Peyer's patch (tissue), 4 donors: ENCODE data around the gene NBDY. TPM values are rescaled to one million over a fixed set of nuclear protein-coding genes. Genes with fewer than 3 reads are reported as not detected.
"Not testable (repeated sequence)": the region's sequence is repeated elsewhere in the genome, so short reads cannot be mapped to it uniquely, and the experiment has no call there.

Experiments used
- DNase-seq, 3 donors: peaks; one replicate each; pipeline ENCODE4 v3.0.0-alpha.2; 2017 to 2019
- H3K27ac ChIP-seq, 4 donors: fragments of 200-600 bp; sonication (generic); one replicate each; pipeline ENCODE4 v1.5.1; 2016 to 2019
- H3K27me3 ChIP-seq, 2 donors: fragments of 200-600 bp; sonication (generic); one replicate each; pipeline ENCODE4 v1.5.1; 2019
- H3K36me3 ChIP-seq, 3 donors: fragments of 200-600 bp; sonication (generic); one replicate each; pipeline ENCODE4 v1.5.1; 2016 to 2019
- H3K4me1 ChIP-seq, 4 donors: fragments of 200-600 bp; sonication (generic); one replicate each; pipeline ENCODE4 v1.5.1; 2016 to 2019
- H3K4me3 ChIP-seq, 4 donors: fragments of 200-600 bp; sonication (generic); 1 replicate in 3 of 4; 2 replicates in 1 of 4; pipeline ENCODE4 v1.5.1; 2016 to 2019; ENCODE audit warnings: mild to moderate bottlenecking in 1 of 4
- H3K9me3 ChIP-seq, 4 donors: fragments of 200-600 bp; sonication (generic); one replicate each; pipeline ENCODE4 v1.5.1; 2016 to 2019; ENCODE audit warnings: mild to moderate bottlenecking in 1 of 4
- POLR2A ChIP-seq, 2 donors: fragments of 450-650 bp; IDR thresholded peaks; one replicate each; pipeline ENCODE4 v1.5.1; 2017; ENCODE audit warnings: antibody characterized with exemption in 2 of 2, mild to moderate bottlenecking in 2 of 2, moderate library complexity in 2 of 2
- total RNA-seq, 4 donors: library from RNA; depleted of rRNA; stranded (reverse); fragments of >200 nt; gene quantifications; one replicate each; pipeline ENCODE4 v1.1.0, GENCODE V29; 2016
- TF ChIP-seq, protein P1 (sequence below), 6 experiments: fragments of 450-650 bp in 4 of 6; fragments of 200-600 bp in 2 of 6; sonication (generic) in 1 of 6; IDR thresholded peaks; one replicate each; pipeline ENCODE4 v1.5.1; 2017 to 2019; ENCODE audit warnings: antibody characterized with exemption in 6 of 6, mild to moderate bottlenecking in 3 of 6, moderate library complexity in 1 of 6

Gene NBDY
- total RNA-seq, 4 donors from 2014 or later = 9.1 to 14.0 (median 12.7) TPM

DNA sequence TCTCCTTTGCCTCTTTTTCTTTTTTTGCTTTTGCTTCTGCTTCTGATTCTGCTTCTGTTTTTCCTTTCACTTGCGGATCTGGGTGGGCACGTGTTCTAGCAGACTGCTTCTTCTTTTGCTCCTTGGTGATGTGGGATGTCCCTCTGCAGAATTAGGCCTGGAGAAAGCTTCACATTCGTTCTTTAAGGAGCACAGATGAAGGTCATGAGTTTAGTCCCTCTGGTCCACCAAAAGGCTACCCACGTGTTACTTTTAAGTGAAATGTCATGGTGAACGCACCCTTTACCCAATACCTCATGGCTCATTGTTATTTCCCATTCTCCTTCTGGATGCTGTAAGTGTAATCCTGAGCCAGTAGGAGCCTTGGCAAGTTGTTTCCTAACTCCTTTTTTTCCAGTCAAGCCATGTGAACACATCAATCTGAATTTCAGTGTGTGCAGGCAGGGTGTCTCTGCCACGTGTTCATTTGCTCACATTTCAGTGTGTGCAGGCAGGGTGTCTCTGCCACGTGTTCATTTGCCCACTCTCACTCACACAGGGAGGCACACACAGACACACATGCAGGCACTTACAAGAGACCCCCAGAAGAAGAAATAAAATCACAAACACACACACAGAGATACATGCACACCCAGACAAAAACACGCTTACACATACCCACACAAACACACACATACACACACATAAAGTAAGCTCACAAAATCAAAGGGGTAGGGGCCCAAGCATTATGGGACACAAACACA, 36.9 kb downstream of the NBDY start:
- peak in 2 of 3 donors; percentile 52 to 61 for DNase-seq
- peak overlapping the region in 2 of 4 donors; percentile 17 to 84 for H3K27ac ChIP-seq

GRCh38 chrX:56766554-56767347, 37.7 kb downstream of the NBDY start:
- peak in 2 of 3 donors; percentile 17 to 48 for DNase-seq
- TF ChIP-seq, protein P1, sequence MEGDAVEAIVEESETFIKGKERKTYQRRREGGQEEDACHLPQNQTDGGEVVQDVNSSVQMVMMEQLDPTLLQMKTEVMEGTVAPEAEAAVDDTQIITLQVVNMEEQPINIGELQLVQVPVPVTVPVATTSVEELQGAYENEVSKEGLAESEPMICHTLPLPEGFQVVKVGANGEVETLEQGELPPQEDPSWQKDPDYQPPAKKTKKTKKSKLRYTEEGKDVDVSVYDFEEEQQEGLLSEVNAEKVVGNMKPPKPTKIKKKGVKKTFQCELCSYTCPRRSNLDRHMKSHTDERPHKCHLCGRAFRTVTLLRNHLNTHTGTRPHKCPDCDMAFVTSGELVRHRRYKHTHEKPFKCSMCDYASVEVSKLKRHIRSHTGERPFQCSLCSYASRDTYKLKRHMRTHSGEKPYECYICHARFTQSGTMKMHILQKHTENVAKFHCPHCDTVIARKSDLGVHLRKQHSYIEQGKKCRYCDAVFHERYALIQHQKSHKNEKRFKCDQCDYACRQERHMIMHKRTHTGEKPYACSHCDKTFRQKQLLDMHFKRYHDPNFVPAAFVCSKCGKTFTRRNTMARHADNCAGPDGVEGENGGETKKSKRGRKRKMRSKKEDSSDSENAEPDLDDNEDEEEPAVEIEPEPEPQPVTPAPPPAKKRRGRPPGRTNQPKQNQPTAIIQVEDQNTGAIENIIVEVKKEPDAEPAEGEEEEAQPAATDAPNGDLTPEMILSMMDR (IDR thresholded peaks at IDR 0.05) = no peak
- no peak for TF ChIP-seq POLR2A (IDR thresholded peaks at IDR 0.05)
- peak overlapping the region in 2 of 4 donors; percentile 66 to 76 for H3K27ac ChIP-seq
- H3K27me3 ChIP-seq = no peaks in the 10 kb centered on the region
- peaks cover 0 to 12% (median 0%) of the 10 kb centered on the region in 4 donors for H3K4me1 ChIP-seq
- H3K4me3 ChIP-seq = peak overlapping the region in 2 of 4 donors; percentile 53 to 69
- H3K36me3 ChIP-seq = no peaks in the 10 kb centered on the region
- H3K9me3 ChIP-seq = no peaks in the 10 kb centered on the region

More for the DNA sequence above, 36.9 kb downstream of the NBDY start:
- Histone ChIP-seq H3K9me3 (no peaks in the 10 kb centered on the region), H3K4me1 (peaks cover 0 to 12% (median 0%) of the 10 kb centered on the region in 4 donors), H3K36me3 (no peaks in the 10 kb centered on the region), H3K4me3 (no peak overlapping the region), H3K27me3 (no peaks in the 10 kb centered on the region)
- TF ChIP-seq POLR2A (IDR thresholded peaks at IDR 0.05) = no peak
- TF ChIP-seq, protein P1 (IDR thresholded peaks at IDR 0.05) = no peak

- TF ChIP-seq, protein P1 (IDR thresholded peaks at IDR 0.05) = peak in 1 of 6 experiments; percentile 41
- H3K27me3 ChIP-seq, H3K36me3 ChIP-seq, H3K9me3 ChIP-seq: not testable (repeated sequence)
- DNase-seq = peak in 2 of 3 donors; percentile 17 to 62
- peak overlapping the region in 2 of 4 donors; percentile 53 to 69 for H3K4me3 ChIP-seq
- H3K4me1 ChIP-seq = peaks cover 0 to 12% (median 0%) of the 10 kb centered on the region in 4 donors
- peak overlapping the region in 2 of 4 donors; percentile 66 to 76 for H3K27ac ChIP-seq
Measured at GRCh38 chrX:56767348-56768119, 38.5 kb downstream of the NBDY start.

- H3K27ac ChIP-seq, H3K27me3 ChIP-seq, H3K9me3 ChIP-seq, H3K4me1 ChIP-seq, H3K4me3 ChIP-seq, DNase-seq, H3K36me3 ChIP-seq: not testable (repeated sequence)
Measured at GRCh38 chrX:56768120-56768660, 39.1 kb downstream of the NBDY start.

DNA sequence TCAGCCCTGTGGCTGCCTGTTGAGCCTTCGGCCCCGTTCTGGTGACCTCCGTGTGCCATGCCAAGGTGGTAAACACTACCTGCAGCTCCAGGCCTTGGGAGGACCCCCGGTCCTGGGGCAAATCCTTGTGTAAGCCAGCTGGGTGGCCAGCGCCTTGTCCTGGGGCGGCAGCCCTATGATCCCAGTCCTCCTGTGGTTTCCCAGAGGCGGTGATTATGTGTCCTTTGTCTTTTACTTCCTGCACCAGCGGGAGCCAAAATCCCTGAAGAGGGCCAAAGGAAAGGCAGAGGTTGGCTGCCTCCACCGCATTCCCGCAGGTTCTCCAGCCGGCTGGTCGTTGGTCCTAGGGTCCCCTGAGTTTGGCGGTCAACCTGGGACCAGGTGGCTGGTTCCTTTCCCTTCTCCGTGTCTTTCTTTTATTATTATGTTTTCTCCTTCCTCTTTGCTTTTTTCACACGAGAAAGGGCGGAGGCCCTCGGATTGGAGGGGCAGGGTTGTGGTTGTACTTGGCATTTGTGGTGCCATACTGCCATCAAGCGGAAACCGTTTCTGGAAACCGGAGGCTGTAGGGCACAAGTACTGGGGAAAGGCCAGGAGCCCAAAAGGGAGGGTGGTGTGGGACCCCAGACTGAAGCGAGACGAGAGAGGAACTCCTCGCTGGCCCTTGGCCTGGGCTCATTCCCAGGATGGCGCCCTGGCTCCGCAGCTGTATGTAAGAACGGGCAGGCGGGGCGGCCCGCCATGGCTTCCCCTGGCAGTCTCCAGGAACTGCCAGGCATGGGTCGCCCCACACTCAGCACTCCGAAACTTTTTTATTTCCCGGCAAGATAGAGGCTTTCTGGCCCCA, 43.9 kb downstream of the NBDY start:
- not testable (repeated sequence) for DNase-seq, H3K9me3 ChIP-seq, H3K4me3 ChIP-seq, H3K4me1 ChIP-seq, H3K27ac ChIP-seq, H3K36me3 ChIP-seq, H3K27me3 ChIP-seq

DNA sequence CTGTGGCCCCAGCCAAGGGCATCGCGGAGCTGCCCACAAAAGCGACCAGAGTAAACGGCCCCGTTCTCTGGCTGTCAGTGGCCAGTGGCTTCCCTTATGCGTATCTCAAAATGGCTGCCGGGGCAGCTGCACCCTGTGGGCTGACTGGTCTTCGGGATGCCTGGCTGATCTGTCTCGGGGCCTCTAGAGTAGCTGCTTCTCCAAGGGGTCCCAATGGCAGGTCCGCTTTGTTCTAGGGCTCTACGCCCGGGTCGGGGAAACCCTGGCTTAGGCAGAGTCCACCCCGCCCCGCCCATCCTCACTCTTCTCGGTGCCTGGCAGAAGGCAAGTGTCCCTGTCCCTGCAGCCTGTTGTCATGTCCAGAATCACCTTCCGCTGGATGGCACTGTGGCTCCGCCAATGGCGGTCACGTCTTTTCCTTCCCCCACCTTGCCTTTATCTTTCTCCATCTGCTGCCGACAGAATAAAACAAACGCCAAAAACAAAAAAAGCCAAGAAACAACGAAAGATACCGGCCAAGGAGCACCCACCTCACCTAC, 44.5 kb downstream of the NBDY start:
- not testable (repeated sequence) for H3K4me1 ChIP-seq, DNase-seq, H3K27ac ChIP-seq, H3K36me3 ChIP-seq, H3K27me3 ChIP-seq, H3K4me3 ChIP-seq, H3K9me3 ChIP-seq

DNA sequence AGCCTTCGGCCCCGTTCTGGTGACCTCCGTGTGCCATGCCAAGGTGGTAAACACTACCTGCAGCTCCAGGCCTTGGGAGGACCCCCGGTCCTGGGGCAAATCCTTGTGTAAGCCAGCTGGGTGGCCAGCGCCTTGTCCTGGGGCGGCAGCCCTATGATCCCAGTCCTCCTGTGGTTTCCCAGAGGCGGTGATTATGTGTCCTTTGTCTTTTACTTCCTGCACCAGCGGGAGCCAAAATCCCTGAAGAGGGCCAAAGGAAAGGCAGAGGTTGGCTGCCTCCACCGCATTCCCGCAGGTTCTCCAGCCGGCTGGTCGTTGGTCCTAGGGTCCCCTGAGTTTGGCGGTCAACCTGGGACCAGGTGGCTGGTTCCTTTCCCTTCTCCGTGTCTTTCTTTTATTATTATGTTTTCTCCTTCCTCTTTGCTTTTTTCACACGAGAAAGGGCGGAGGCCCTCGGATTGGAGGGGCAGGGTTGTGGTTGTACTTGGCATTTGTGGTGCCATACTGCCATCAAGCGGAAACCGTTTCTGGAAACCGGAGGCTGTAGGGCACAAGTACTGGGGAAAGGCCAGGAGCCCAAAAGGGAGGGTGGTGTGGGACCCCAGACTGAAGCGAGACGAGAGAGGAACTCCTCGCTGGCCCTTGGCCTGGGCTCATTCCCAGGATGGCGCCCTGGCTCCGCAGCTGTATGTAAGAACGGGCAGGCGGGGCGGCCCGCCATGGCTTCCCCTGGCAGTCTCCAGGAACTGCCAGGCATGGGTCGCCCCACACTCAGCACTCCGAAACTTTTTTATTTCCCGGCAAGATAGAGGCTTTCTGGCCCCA, 49.3 kb downstream of the NBDY start:
- not testable (repeated sequence) for H3K36me3 ChIP-seq, H3K9me3 ChIP-seq, H3K4me3 ChIP-seq, H3K4me1 ChIP-seq, H3K27ac ChIP-seq, H3K27me3 ChIP-seq, DNase-seq

DNA sequence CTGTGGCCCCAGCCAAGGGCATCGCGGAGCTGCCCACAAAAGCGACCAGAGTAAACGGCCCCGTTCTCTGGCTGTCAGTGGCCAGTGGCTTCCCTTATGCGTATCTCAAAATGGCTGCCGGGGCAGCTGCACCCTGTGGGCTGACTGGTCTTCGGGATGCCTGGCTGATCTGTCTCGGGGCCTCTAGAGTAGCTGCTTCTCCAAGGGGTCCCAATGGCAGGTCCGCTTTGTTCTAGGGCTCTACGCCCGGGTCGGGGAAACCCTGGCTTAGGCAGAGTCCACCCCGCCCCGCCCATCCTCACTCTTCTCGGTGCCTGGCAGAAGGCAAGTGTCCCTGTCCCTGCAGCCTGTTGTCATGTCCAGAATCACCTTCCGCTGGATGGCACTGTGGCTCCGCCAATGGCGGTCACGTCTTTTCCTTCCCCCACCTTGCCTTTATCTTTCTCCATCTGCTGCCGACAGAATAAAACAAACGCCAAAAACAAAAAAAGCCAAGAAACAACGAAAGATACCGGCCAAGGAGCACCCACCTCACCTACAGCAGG, 50.0 kb downstream of the NBDY start:
- not testable (repeated sequence) for H3K36me3 ChIP-seq, H3K27me3 ChIP-seq, H3K9me3 ChIP-seq, DNase-seq, H3K27ac ChIP-seq, H3K4me1 ChIP-seq, H3K4me3 ChIP-seq
